Left renal cortex interstitium (tissue), 4 donors: Measurements from ENCODE around the gene TSPAN15. TPM values are rescaled to one million over a fixed set of nuclear protein-coding genes. Genes with fewer than 3 reads are reported as not detected.
"Not testable (repeated sequence)": the region's sequence is repeated elsewhere in the genome, so short reads cannot be mapped to it uniquely, and the experiment has no call there.

Experiments
- DNase-seq, 4 donors: peaks; one replicate each; pipeline ENCODE4 v3.0.0-alpha.2; 2013; ENCODE audit warnings: low read depth in 4 of 4, low spot score in 2 of 4, missing footprints in 1 of 4
- polyA plus RNA-seq, 4 donors: library from polyadenylated mRNA; unstranded; fragments of 120-200 nt; gene quantifications; one replicate each; pipeline ENCODE4 v1.2.1, GENCODE V29; 2013; ENCODE audit not compliant: insufficient read length in 4 of 4

The TSPAN15 gene
- polyA plus RNA-seq, 4 donors, result 56.4 to 70.7 (median 63.6) TPM

DNA sequence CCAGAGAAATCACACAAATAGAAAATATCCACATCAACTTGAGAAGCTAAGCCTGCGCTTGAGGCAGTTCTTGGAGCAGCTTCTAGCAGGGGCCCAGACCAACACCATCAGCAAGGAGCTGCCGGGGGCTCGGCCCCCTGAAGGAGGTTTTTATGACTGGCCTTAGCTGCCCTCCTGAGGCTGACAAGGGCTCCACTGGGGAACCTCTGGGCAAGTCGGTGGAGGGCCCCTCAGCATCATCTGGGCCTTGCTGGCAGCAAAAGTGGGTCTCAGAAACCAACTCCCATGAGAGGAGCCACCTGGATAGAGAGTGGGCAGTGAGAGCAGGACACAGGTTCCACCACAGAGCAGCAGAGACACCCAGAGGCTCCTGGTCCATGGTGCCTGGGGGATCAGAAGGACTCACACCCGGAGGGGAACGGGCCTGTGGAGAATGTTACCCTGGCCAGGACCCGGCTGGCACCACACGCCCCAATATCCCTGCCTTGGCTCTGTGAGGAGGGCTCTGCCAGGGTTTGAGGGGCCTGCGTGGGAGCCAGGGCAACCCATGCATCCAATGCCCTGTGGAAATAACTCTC, 66.1 kb downstream of the TSPAN15 start:
- no peak for DNase-seq

DNA sequence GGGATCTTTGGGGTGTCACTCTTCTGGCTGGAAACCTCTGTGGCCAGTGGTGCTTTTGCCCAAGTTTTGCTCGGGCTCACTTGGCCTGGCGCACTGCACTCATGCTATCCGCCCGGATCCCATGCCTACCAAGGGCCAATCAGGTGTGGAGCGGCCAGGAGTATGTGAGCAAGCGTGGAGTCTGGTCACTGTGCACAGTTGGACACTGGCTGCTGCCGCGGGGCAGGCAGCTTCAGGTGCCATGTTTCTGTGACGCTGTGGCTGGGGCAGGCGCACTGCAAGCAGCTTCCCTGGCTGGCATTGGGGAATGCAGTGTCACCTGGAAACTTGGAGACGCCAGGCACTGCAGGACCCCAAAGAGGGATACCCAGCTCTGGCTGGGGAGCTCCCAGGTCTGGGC, 76.7 kb downstream of the TSPAN15 start:
- no peak for DNase-seq

DNA sequence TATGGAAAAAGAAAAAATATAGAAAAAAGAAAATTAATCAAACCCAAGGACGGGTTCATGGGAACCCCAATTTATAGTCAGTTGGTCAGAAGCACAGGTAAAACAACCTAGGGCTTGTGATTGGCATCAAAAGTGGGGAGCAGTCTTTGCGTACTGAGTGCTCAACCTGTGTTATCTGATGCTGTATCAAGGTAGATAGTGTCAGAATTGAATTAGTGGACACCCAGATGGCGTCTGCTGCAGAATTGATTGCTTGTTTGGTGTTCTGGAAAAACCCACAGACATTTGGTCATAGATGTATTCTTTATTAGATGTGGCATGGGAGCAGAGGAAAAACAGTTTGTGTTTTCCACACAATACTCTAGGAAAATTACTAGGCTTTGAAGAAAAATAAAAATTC, 82.4 kb downstream of the TSPAN15 start:
- DNase-seq, result no peak

DNA sequence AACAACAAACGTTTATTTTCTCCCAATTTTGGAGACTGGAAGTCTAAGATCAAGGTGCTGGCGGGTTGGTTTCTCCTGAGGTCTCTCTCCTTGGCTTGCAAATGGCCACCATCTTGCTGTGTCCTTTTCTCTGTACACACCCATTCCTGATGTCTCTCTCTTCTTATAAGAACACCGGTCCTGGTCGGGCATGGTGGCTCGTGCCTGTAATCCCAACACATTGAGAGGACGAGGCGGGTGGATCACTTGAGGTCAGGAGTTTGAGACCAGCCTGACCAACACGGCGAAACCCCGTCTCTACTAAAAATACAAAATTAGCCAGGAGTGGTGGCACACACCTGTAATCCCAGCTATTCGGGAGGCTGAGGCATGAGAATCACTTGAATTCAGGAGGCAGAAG, 85.3 kb downstream of the TSPAN15 start:
- not testable (repeated sequence) for DNase-seq

DNA sequence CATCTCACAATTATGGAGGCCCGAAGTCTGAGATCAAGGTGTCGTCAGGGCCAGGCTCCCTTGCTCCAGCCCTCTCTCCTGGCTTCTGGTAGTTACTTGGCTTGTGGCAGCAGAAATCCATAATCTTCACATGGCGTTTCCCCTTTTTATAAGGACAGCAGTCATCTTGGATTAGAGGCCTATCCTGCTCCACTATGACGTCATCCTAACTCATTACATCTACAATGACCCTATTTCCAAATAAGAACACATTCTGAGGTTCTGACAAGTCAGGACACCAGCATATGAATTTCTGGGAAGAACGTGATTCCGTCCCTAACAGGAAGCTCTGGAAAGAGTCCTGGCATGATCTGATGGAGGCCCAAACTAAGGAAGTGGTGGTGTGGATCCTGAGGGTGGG, 86.2 kb downstream of the TSPAN15 start:
- no peak for DNase-seq

DNA sequence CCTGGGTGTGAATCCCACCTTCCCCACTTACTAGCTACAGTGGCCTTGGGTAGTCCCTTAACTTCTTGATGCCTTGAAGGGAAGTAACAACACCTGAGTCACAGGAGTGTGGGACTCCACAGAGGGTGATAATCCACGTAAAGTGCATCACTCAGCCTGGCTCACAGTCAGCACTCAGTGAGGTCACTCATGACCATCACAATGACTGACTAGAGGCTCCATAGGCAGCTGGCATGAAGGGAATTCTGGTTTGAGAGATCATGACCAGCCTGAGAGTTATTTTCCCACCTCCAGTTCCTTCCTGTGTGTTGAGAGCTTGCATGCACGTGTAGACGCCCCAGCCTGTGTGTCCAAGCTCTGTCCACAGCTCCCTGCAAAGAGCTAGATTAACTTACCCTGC, 87.2 kb downstream of the TSPAN15 start:
- no peak for DNase-seq

DNA sequence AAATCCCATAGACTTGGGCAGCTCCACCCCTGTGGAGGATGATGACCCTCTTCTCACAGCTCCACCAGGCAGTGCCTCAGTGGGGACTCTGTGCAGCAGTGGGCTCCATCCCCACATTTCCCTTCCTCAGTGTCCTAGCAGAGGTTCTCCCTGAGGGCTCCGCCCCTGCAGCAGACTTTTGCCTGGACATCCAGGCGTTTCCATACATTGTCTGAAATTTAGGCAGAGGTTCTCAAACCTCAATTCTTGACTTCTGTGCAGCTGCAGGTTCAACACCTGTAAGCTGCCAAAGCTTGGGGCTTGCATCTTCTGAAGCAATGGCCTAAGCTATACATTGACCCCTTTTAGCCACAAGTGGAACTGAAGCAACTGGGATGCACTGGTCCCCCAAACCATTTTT, 90.2 kb downstream of the TSPAN15 start:
- no peak for DNase-seq

DNA sequence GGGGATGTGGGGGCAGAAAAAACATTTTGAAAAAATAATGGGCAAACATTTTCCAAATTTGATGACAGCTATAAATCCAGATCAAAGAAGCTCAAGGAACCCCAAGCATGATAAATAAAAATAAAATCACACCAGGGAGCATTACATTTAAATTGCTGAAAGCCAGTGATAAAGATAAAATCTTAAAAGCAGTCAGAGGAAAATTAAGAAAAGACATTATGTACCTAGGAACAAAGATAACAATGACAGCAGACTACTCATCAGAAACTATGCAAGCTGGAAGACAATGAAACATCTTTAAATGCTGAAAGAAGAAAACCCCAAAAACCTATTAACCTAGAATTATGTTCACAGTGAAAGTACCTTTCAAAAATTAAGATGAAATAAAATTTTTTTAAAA, 98.7 kb downstream of the TSPAN15 start:
- DNase-seq, result no peak

DNA sequence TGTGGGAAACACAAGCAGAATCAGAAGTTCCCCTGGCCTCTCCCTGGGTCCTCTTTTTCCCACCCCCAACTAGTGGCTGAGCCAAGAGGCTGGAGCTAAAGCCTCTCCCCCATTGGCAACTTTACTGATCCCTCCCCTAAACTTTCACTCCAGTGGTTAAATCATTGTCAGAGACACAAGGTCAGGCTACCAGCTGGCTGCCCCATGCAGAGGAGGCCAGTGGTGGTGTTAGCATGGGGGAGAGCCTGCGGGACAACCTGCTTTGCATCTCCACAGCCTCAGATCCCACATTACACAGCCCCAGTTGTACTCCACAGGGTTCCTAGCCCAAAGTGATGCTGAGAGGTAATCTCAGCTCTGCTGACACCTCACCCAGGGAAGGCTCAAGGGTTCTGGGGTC, 101.0 kb downstream of the TSPAN15 start:
- DNase-seq, result no peak

DNA sequence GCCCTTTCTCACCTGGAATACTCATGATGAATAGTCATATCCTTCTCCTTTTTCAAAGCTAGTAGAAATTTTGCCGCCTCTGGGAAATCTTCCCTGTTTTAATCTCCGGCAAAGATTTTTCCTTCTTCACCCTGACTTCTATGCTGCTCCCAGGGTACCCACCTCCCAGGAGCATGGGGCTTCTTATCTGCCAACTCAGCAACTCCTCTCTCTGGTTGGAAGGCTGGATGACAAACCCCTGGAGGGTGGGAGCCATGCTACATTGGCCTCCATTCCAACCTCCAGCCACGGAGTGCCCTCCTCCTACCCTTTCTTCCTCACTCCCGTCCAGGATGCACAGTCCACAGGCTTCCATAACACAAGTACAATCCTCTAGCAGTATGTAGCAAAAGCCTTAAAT, 102.1 kb downstream of the TSPAN15 start:
- no peak for DNase-seq

DNA sequence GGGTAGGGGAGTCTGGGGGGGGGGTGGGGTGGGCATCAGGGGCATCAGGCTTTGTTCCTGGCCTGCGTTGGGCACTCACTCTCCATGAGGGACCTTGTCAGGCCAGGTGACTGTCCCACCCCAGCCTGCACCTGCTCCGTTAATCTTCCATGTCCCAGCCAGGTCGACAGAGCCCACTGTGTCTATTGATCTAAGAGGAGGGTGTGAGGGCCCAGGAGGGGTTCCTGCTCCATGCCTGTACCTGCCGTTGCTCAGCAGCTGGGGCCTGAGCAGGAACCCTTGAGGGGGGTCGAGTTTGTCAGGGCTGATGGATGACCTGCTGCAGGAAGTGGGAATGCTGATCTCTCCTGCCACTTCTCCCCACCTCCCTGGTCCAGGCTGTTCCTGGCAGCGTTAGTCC, 103.3 kb downstream of the TSPAN15 start:
- no peak for DNase-seq

Other genes starting within 250 kb of the TSPAN15 start
- gene HKDC1, start 231.1 kb upstream of the TSPAN15 start, polyA plus RNA-seq, result 10 to 100 TPM; 14.0 to 20.7 (median 14.7) TPM
- 10 to 100 TPM; 46.3 to 56.6 (median 53.8) TPM for gene HK1, start 173.0 kb upstream of the TSPAN15 start, polyA plus RNA-seq
- gene TACR2, start 34.5 kb upstream of the TSPAN15 start, polyA plus RNA-seq, result under 1 TPM; 0.16 to 0.36 (median 0.23) TPM
- gene NEUROG3, start 122.0 kb downstream of the TSPAN15 start, polyA plus RNA-seq, result not detected
- 10 to 100 TPM in 3 of 4 donors, 1 to 10 TPM in 1; 9.1 to 11.3 (median 10.4) TPM for gene FAM241B, start 178.8 kb downstream of the TSPAN15 start, polyA plus RNA-seq